Mesodermal cell (in vitro differentiated cells): ENCODE measurements around the gene GPR83.

ENCODE experiments used
- H3K27ac ChIP-seq: 2 replicates; pipeline ENCODE4 v1.7.0; 2013; ENCODE audit warnings: mild to moderate bottlenecking, low read depth, low read length, moderate library complexity; ENCODE audit not compliant: severe bottlenecking
- H3K36me3 ChIP-seq: 2 replicates; pipeline ENCODE4 v1.7.1; 2013; ENCODE audit warnings: mild to moderate bottlenecking, low read length, moderate library complexity; ENCODE audit not compliant: control insufficient read depth, insufficient read depth
- H3K4me1 ChIP-seq: one replicate; pipeline ENCODE4 v1.7.1; 2013; ENCODE audit warnings: mild to moderate bottlenecking, low read length; ENCODE audit not compliant: insufficient read depth, control insufficient read depth, poor library complexity, severe bottlenecking
- H3K4me3 ChIP-seq: 2 replicates; pipeline ENCODE4 v1.7.0; 2013; ENCODE audit warnings: low read length, control low read depth, mild to moderate bottlenecking; ENCODE audit not compliant: insufficient read depth, poor library complexity, severe bottlenecking; ENCODE audit errors: extremely low read depth
- H3K9me3 ChIP-seq: 2 replicates; pipeline ENCODE4 v1.7.1; 2013; ENCODE audit warnings: mild to moderate bottlenecking, low read length, moderate library complexity; ENCODE audit not compliant: control insufficient read depth
- WGBS, 2 experiments: methylation state at CpG; one replicate each; pipeline ENCODE4 v1.1.5; 2013; ENCODE audit warnings: missing lambda C conversion rate in 2 of 2; ENCODE audit not compliant: insufficient coverage in 2 of 2; 5-methylcytosine and 5-hydroxymethylcytosine counted together

The GPR83 gene

DNA sequence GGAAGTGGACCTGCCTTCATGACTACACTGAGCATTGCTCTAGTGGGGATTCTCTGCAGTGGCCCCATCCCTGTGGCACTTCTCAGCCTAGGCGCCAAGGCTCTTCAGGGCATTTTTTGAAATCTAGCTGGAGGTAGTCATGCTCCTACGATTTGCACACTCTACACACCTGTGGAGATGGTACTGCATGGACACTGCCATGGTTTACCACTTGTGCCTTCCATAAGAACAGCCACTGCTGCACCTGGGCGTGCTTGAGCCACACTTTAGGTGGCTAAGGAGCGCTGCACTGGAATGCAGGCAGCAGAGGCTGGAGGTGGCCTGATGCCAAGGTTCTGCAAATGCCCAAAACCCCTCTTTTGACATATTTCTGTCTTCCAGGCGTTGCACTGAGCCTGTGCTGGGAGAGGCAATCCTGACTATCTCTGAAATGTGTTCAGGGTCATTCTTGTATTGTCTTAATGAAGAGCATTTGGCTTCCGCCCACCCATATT, 72.6 kb downstream of the GPR83 start:
- Histone ChIP-seq H3K4me1 (no peaks in the 10 kb centered on the region), H3K4me3 (no peak overlapping the region), H3K9me3 (no peaks in the 10 kb centered on the region), H3K27ac (no peak overlapping the region), H3K36me3 (no peaks in the 10 kb centered on the region)
- 63 to 89% methylated on average over 4 of the region's 6 CpGs for WGBS, 2 experiments
